H1 (cell line): ENCODE results near the gene SPDEF.
A peak's percentile ranks its signal among the peaks of the same experiment; 100 is the strongest.

Source experiments
- BRCA1 ChIP-seq: IDR thresholded peaks from 2 replicates; pipeline ENCODE4 v1.6.1; 2012; ENCODE audit warnings: low read depth, low read length, improper control_type of control experiment
- CTCF ChIP-seq, 3 experiments: IDR thresholded peaks; 1 replicate in 2 of 3; 2 replicates in 1 of 3; pipeline versions ENCODE4 v1.5.1 to v1.6.1; 2011; ENCODE audit warnings: low read length in 3 of 3, mild to moderate bottlenecking in 3 of 3, inconsistent platforms in 2 of 3, low read depth in 1 of 3, moderate library complexity in 1 of 3; ENCODE audit not compliant: insufficient read depth in 1 of 3; ENCODE audit errors: control extremely low read depth in 1 of 3
- EZH2 ChIP-seq: fragments of 200-600 bp; sonication (generic); IDR thresholded peaks from 2 replicates; pipeline ENCODE4 v1.7.1; 2012; ENCODE audit warnings: low read depth, mild to moderate bottlenecking, moderate library complexity, low read length, inconsistent platforms; ENCODE audit not compliant: severe bottlenecking
- HDAC6 ChIP-seq: IDR thresholded peaks from one replicate; pipeline ENCODE4 v1.7.1; 2012; ENCODE audit warnings: low read depth, mild to moderate bottlenecking, inconsistent platforms, low read length, moderate library complexity
- MAFK ChIP-seq: IDR thresholded peaks from 2 replicates; pipeline ENCODE4 v1.6.1; 2012; ENCODE audit warnings: low read depth, mild to moderate bottlenecking, improper control_type of control experiment, low read length
- MAX ChIP-seq: IDR thresholded peaks from 2 replicates; pipeline ENCODE4 v1.6.1; 2012; ENCODE audit warnings: inconsistent platforms
- SRF ChIP-seq: IDR thresholded peaks from 2 replicates; pipeline ENCODE4 v1.6.1; 2011; ENCODE audit warnings: mild to moderate bottlenecking, low read depth, low read length, moderate library complexity
- SUZ12 ChIP-seq: fragments of 200-600 bp; sonication (generic); IDR thresholded peaks from 2 replicates; pipeline ENCODE4 v1.6.1; 2012; ENCODE audit warnings: mild to moderate bottlenecking, inconsistent platforms, low read length, moderate library complexity, mixed read lengths
- TBP ChIP-seq: IDR thresholded peaks from 2 replicates; pipeline ENCODE4 v1.6.1; 2011; ENCODE audit warnings: low read depth, low read length, improper control_type of control experiment
- YY1 ChIP-seq: IDR thresholded peaks from 2 replicates; pipeline ENCODE4 v1.6.1; 2011; ENCODE audit warnings: low read depth, mild to moderate bottlenecking, low read length

GRCh38 chr6:34531580-34532201 lies 24.4 kb downstream of the SPDEF start:
- TF ChIP-seq CTCF (IDR thresholded peaks at IDR 0.05; ENCODE audit: control extremely low read depth in 1 of 3, insufficient read depth in 1 of 3, low read depth in 1 of 3, low read length in 3 of 3) (no peak), YY1 (no peak), BRCA1 (no peak), SUZ12 (no peak), TBP (peak; percentile 86), MAX (no peak), HDAC6 (no peak), EZH2 (no peak), SRF (no peak), MAFK (no peak)
